Choroid plexus epithelial cell (primary cell): Measurements from ENCODE around the gene UPK1A.

ENCODE experiments used
- DNase-seq: peaks from one replicate; pipeline ENCODE4 v3.0.0-alpha.2; 2010; ENCODE audit warnings: low read depth
- H3K4me3 ChIP-seq: 2 replicates; pipeline ENCODE4 v1.5.1; 2011; ENCODE audit warnings: low read depth, mild to moderate bottlenecking, control low read depth, low read length, moderate library complexity
- TF ChIP-seq, protein P1 (sequence below): conservative IDR thresholded peaks from 2 replicates; pipeline ENCODE4 v1.5.1; 2011; ENCODE audit warnings: low read depth, mild to moderate bottlenecking, control low read depth, inconsistent platforms, low read length, moderate library complexity

The UPK1A gene

DNA sequence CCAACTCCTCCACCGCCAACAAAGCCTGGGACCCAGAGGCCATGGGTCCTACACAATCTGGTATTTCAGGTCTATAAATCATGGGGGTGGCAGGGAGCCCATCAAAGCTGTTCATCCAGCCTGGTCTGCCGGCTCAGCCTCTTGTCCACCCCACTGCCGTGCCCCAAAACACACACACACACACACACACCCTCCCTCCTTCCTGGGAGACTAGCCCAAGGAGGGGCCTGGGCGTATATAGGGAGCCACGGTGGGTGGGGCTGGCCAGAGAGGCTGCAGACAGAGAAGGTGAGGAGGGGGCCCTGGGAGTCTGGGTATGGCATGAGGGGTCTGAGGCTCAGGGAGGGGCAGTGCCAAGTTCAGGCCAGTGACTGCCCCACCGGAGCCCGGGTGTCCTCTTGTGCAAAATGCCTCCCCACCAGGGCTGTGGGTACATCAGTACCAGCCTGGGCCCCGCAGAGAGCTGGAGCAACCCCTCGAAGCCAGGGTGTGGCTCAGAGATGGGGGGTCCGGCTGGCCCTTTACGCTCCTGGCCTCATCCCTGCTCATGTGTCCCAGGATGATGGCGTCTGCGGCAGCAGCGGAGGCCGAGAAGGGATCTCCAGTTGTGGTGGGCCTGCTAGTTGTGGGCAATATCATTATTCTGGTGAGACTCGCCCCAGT is at the start of gene UPK1A:
Gene UPK1A (plus strand): TSS at position 267 of the 663 bp plus-strand sequence. CDS start 296 bp downstream, at position 563.
- TF ChIP-seq, protein P1, sequence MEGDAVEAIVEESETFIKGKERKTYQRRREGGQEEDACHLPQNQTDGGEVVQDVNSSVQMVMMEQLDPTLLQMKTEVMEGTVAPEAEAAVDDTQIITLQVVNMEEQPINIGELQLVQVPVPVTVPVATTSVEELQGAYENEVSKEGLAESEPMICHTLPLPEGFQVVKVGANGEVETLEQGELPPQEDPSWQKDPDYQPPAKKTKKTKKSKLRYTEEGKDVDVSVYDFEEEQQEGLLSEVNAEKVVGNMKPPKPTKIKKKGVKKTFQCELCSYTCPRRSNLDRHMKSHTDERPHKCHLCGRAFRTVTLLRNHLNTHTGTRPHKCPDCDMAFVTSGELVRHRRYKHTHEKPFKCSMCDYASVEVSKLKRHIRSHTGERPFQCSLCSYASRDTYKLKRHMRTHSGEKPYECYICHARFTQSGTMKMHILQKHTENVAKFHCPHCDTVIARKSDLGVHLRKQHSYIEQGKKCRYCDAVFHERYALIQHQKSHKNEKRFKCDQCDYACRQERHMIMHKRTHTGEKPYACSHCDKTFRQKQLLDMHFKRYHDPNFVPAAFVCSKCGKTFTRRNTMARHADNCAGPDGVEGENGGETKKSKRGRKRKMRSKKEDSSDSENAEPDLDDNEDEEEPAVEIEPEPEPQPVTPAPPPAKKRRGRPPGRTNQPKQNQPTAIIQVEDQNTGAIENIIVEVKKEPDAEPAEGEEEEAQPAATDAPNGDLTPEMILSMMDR = no peak
- DNase-seq = no peak
- H3K4me3 ChIP-seq = no peak within 1 kb of the TSS

DNA sequence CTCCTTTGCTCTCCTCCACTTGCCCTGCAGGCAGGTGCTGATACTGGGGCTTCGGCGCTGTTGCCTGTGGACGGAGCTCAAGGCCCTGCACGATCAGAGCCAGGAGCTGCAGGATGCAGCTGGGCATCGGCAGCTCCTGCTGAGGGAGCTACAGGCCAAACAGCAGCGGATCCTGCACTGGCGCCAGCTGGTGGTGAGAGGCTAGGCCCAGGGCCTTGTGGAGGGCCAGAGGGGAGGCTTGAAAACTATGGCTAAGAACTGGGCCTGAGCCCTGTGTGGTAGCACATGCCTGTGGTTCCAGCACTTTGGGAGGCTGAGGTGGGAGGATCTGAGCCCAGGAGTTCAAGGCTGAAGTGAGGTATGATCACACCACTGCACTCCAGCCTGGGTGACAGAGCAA is 47.5 kb upstream of the UPK1A start:
- TF ChIP-seq, protein P1 = peak; percentile 16
- DNase-seq = no peak
- H3K4me3 ChIP-seq = no peak overlapping the region

DNA sequence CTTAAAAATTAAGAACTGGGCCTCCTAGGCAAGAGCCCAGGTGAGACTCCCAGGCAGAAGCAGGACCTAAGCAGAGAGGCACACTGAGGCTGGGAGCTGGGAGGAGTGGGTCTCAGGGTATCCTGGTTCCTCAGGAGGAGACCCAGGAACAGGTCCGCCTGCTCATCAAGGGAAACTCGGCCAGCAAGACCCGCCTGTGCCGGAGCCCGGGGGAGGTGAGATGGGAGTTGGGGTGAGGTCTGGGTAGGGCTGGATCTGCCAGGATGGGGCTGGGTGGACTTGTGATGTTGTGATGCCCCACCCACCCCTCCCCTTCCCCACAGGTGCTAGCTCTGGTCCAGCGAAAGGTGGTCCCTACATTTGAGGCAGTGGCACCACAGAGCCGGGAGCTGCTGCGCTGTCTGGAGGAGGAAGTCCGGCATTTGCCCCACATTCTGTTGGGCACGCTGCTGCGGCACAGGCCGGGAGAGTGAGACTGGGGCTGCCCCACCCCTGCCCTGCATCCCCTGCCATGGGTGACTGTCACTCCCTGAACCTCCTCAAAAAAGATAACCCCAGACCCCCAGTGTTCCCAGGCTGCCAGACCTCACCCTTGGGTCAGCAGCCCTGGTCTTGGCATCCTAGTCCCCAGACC is 46.9 kb upstream of the UPK1A start:
- TF ChIP-seq, protein P1 = no peak
- no peak for DNase-seq
- no peak overlapping the region for H3K4me3 ChIP-seq

DNA sequence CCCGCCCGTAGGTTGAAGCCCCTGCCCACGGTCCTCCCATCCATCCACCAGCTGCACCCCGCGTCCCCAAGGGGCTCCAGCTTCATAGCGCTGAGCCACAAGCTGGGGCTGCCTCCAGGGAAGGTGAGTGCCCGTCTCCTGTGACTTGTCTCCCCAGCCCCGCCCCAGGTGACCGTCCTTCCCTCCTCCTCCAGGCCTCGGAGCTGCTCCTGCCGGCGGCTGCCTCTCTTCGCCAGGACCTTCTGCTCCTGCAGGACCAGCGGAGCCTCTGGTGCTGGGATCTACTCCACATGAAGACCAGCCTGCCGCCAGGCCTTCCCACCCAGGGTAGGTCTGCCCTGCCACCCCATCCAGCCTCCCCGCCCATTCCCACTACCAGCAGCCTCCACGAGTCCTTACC is 46.3 kb upstream of the UPK1A start:
- DNase-seq = no peak
- TF ChIP-seq, protein P1 = no peak
- H3K4me3 ChIP-seq = no peak overlapping the region

DNA sequence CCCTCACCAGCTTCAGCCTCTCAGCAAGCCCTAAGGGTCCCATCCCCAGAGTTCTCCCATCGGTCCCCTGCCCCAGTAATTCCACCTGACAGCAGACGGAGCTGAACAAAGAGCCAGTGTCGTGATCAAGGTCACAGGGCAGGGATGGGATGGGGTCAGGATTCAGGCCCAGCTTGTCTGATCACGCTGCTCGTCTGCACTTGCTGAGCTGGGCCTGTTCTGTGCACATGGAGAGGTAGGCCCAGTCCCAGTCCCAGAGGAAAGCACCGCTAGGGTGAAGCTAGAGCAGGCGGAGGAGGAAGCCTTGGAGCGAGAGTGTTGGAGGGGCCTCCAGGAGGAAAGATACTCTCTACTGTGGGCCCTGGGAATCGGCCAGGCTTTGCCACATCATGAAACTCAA is 44.6 kb upstream of the UPK1A start:
- DNase-seq = no peak
- TF ChIP-seq, protein P1 = no peak
- no peak overlapping the region for H3K4me3 ChIP-seq

DNA sequence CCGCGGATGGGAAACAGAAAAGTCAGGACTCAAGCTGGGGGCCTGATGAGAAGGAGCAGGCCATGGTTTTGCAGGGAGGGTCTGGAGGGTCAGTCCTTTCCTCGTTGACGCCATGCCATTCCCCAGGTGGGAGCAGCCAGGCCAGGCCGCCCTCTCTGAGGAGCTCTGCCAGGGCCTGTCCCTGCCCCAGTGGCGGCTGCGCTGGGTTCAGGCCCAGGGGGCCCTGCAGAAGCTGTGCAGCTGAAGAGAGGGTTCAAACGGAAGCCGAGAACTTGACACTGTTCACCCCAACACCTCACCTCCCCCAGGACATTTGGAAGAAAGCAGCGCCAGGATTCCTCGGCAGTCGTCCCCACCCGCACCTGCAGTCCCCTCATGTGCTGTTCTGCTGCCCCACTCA is 43.6 kb upstream of the UPK1A start:
- DNase-seq = no peak
- TF ChIP-seq, protein P1 = no peak
- H3K4me3 ChIP-seq = no peak overlapping the region
